GM18517 (cell line): ENCODE results near the gene RIN1.

Experiments used
- ATAC-seq: cut with Tn5 transposase; IDR thresholded peaks from one replicate; pipeline ENCODE4 v1.9.1; 2021; ENCODE audit warnings: mild to moderate bottlenecking, moderate library complexity; ENCODE audit not compliant: unreplicated experiment

Gene RIN1

DNA sequence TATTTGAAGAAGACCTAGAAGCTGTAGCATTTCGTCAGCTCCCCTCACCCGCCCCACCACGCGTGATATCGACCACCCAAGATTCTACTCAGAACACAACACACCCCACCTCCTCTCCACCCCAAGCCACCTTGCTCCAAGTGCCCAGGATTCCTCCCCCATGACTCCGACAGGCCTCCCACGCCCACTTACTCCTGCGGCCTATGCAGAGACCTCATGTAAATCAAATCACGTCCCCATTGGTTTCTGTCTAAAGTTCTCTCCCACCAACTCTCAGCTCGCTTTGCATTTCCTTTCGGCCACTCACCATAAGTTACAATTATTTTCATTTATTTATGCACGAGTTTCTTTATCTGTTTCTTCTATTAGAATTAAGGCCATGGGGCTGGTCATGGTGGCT, 33.6 kb downstream of the RIN1 start:
- ATAC-seq, result no peak

DNA sequence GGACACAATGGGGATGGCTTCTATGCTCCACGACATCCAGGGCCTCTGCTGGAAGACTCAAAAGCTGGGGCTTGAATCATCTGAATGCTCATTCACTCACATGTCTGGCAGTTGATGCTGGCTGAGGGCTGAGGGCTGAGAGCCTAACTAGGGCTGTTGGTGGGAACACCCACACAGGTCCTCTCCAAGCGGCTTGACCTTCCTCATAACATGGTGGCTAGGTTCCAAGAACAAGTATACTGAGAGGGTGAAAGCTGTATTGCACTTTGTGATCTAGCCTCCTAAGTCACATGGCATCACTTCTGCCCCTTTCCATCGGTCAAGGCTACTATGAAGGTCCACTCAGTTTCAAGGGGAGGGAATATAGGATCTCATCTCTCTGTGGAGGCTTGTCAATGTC, 37.0 kb downstream of the RIN1 start:
- ATAC-seq, result no peak

DNA sequence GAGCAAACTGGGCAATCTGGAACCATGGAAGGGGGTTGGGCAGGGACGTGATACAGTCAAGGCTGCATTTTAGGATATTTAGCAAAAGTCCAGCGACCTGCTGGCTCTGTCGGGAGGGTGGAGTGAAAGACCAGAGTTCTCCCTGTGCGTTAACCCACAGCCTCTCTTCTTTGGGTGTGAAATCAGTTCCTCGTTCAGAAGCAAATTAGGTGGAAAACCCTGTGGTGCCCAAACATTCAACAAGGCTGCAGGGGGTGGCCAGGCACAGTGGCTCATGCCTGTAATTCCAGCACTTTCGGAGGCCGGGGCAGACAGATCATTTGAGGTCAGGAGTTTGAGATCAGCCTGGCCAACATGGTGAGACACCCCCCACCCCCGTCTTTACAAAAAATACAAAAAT, 38.6 kb downstream of the RIN1 start:
- ATAC-seq, result no peak

DNA sequence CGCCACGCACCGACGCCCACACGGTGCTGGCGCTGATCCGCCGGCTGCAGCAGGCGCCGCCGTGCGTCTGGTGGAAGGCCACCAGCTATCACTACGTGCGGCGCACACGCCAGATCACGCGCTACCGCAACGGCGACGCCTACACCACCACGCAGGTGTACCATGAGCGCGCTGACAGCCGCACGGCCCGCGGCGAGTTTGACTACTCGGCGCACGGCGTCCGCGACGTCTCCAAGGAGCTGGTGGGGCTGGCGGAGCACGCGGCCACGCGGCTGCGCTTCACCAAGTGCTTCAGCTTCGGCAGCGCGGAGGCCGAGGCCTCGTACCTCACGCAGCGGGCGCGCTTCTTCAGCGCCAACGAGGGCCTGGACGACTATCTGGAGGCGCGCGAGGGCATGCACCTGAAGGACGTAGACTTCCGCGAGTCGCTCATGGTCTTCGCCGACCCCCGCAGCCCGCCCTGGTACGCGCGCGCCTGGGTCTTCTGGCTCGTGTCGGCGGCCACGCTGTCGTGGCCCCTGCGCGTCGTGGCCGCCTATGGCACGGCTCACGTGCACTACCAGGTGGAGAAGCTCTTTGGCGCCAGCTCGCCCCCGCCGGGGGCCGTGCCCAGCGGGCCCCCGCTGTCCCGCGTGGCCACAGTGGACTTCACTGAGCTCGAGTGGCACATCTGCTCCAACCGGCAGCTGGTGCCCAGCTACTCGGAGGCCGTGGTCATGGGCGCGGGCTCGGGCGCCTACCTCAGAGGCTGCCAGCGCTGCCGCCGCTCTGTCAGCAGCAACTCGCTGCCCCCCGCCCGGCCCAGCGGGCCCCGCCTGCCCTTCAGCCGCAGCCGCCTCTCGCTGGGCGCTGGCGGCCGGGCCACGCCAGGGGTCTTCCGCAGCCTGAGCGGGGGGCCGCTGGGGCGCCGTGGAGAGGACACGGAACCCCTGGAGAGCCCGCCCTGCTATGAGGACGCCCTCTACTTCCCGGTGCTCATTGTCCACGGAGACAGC, 41.3 kb downstream of the RIN1 start:
- no peak for ATAC-seq

GRCh38 chr11:66293777-66294625, 42.2 kb downstream of the RIN1 start:
- ATAC-seq, result no peak

GRCh38 chr11:66293352-66293751, 42.9 kb downstream of the RIN1 start:
- ATAC-seq, result no peak

- ATAC-seq, result no peak
Measured at GRCh38 chr11:66292543-66293332, 43.5 kb downstream of the RIN1 start.

GRCh38 chr11:66291706-66292542, 44.3 kb downstream of the RIN1 start, which contains the start of gene TMEM151A:
Gene TMEM151A, plus strand, starts transcription at chr11:66291894. Its CDS starts 120 bp downstream, at chr11:66292014.
- ATAC-seq, result no peak

DNA sequence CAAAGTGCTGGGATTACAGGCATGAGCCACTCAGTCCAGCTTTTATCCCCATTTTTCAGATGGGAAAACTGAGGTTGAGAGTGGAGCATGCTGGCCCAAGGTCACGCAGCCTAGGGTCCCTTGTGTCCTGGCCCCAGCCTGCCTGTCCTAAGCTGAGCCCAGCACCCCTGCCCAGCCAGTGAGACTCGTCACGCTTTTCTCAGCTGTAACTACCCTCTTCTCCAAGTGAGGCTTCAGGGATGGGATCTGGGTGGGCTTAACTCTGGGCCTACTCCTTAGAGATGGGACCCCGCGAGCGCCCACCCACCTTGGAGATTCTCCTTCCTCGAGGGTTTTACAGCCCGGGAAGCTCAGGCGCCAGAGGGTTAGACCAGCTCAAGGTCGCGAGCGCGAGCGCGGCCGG, 44.9 kb downstream of the RIN1 start:
- no peak for ATAC-seq

DNA sequence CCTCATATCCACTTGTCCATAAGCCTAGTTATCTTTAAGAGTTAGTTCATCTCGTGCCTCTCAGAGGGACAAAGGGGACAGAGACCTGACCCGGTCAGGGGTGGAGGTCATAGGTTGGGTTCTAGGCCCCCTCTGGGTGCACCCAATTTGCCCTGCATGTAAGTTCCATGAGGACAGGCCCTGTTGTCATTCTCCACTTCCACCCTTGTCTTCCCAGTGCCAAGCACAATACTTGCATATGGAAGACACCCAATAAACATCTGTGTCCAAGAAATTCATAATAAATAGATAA, 46.0 kb downstream of the RIN1 start:
- ATAC-seq, result no peak

GRCh38 chr11:66289548-66290329, 46.5 kb downstream of the RIN1 start:
- ATAC-seq, result peak; percentile 34

GRCh38 chr11:66288671-66289547, 47.3 kb downstream of the RIN1 start, which contains the start of gene YIF1A:
Gene YIF1A, minus strand, starts transcription at chr11:66289143. Its CDS starts 158 bp downstream, at chr11:66288985.
- ATAC-seq, result peak; percentile 89

DNA sequence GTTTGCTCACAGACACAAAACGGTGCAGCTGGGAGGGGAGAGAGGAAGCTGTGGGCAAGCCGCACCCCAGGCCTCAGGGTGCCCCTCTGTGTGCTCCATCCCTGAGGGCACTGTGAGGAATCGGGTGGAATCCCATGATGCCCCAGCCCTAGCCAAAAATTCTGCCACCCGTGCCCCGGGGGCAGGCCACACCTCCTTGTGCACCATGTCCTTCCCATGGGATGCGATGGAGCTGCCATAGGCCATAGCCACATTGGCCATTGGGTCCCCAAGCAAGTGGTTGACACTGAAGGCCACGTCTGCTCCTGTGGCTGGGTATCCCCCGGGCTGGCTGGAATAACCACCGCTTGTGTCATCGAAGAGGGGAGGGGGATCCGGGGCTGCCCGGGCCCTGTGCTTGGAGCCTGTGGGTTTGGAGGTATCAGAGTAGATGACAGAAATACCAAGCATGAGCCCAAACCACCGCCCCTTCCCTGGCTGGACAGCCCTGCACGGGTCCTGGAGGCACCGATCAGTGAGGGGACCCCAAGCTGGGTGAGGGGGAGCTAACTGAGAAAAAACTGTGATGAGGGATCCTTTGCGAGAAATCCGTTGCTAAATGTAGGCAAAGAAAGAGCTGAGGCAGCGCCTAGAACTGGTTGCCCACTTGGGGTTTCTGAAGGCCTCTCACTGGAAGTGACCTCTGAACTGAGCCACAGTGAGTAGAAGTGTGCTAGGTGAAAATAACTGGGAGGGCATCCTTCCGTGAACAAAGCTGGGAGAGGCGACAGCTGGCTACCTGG, 48.2 kb downstream of the RIN1 start:
- no peak for ATAC-seq

GRCh38 chr11:66287211-66287888, 48.9 kb downstream of the RIN1 start:
- no peak for ATAC-seq

- no peak for ATAC-seq
Measured at GRCh38 chr11:66286699-66287098, 49.5 kb downstream of the RIN1 start.

GRCh38 chr11:66285250-66285947, 50.8 kb downstream of the RIN1 start:
- no peak for ATAC-seq
